HEK293 (cell line): ENCODE measurements around the gene SCAMP5.

ENCODE experiments used
- CTCF ChIP-seq: fragments of 450-650 bp; formaldehyde crosslinking; IDR thresholded peaks from 2 replicates; pipeline ENCODE4 v1.5.1; 2016; ENCODE audit warnings: missing biosample characterization, missing genetic modification characterization
- REPIN1 ChIP-seq: fragments of 450-650 bp; formaldehyde crosslinking; IDR thresholded peaks from 2 replicates; pipeline ENCODE4 v1.5.1; 2017; ENCODE audit warnings: missing biosample characterization, missing genetic modification characterization, low read depth
- YY1 ChIP-seq: fragments of 450-650 bp; formaldehyde crosslinking; IDR thresholded peaks from 2 replicates; pipeline ENCODE4 v1.5.1; 2018; ENCODE audit warnings: missing biosample characterization, missing genetic modification characterization
- ZNF133 ChIP-seq: fragments of 450-650 bp; formaldehyde crosslinking; IDR thresholded peaks from 2 replicates; pipeline ENCODE4 v1.5.1; 2016; ENCODE audit warnings: missing biosample characterization, missing genetic modification characterization
- ZNF174 ChIP-seq: fragments of 450-650 bp; formaldehyde crosslinking; IDR thresholded peaks from 2 replicates; pipeline ENCODE4 v1.5.0; 2017; ENCODE audit warnings: missing biosample characterization, mild to moderate bottlenecking, missing genetic modification characterization
- TF ChIP-seq, protein P1 (sequence below): IDR thresholded peaks from 2 replicates; pipeline ENCODE4 v1.6.1; 2011; ENCODE audit warnings: mild to moderate bottlenecking, low read depth, low read length, borderline replicate concordance
- TF ChIP-seq, protein P2 (sequence below): fragments of 450-650 bp; formaldehyde crosslinking; IDR thresholded peaks from 2 replicates; pipeline ENCODE4 v1.5.1; 2016; ENCODE audit warnings: missing biosample characterization, missing genetic modification characterization, borderline replicate concordance
- TF ChIP-seq, protein P3 (sequence below): fragments of 450-650 bp; formaldehyde crosslinking; IDR thresholded peaks from 2 replicates; pipeline ENCODE4 v1.5.1; 2016; ENCODE audit warnings: missing biosample characterization, missing genetic modification characterization
- TF ChIP-seq, protein P4 (sequence below): fragments of 450-650 bp; formaldehyde crosslinking; conservative IDR thresholded peaks from 2 replicates; pipeline ENCODE4 v1.5.1; 2016; ENCODE audit warnings: low read depth, missing biosample characterization, missing genetic modification characterization

DNA sequence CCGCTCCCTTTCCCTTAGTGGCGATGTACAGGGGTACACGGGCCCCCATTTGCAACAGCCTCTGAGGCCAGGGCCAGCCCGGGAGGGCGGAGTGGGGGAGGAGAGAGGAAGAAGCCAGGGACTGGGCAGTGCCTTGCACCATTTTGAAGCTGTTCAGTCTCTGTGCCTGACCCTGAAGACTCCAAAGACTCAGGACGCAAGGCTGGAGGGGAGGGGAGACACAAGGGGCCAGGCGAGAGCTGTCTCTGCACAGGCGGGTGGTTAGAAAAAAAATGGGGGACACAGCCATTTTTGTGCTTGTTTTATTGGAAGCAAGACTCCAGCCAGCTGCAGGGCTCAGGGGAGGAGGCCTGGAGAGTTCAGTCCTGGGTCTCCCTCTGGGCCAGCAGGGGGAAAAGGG lies 40.3 kb upstream of the SCAMP5 start:
- TF ChIP-seq, protein P1, sequence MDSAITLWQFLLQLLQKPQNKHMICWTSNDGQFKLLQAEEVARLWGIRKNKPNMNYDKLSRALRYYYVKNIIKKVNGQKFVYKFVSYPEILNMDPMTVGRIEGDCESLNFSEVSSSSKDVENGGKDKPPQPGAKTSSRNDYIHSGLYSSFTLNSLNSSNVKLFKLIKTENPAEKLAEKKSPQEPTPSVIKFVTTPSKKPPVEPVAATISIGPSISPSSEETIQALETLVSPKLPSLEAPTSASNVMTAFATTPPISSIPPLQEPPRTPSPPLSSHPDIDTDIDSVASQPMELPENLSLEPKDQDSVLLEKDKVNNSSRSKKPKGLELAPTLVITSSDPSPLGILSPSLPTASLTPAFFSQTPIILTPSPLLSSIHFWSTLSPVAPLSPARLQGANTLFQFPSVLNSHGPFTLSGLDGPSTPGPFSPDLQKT = no peak
- no peak for TF ChIP-seq CTCF (tag by site-specific recombination)
- TF ChIP-seq ZNF133 (tag by site-specific recombination) = no peak
- no peak for TF ChIP-seq ZNF174 (tag by site-specific recombination)
- no peak for TF ChIP-seq REPIN1
- TF ChIP-seq, protein P2, sequence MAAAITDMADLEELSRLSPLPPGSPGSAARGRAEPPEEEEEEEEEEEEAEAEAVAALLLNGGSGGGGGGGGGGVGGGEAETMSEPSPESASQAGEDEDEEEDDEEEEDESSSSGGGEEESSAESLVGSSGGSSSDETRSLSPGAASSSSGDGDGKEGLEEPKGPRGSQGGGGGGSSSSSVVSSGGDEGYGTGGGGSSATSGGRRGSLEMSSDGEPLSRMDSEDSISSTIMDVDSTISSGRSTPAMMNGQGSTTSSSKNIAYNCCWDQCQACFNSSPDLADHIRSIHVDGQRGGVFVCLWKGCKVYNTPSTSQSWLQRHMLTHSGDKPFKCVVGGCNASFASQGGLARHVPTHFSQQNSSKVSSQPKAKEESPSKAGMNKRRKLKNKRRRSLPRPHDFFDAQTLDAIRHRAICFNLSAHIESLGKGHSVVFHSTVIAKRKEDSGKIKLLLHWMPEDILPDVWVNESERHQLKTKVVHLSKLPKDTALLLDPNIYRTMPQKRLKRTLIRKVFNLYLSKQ (tag by site-specific recombination) = no peak
- TF ChIP-seq, protein P3, sequence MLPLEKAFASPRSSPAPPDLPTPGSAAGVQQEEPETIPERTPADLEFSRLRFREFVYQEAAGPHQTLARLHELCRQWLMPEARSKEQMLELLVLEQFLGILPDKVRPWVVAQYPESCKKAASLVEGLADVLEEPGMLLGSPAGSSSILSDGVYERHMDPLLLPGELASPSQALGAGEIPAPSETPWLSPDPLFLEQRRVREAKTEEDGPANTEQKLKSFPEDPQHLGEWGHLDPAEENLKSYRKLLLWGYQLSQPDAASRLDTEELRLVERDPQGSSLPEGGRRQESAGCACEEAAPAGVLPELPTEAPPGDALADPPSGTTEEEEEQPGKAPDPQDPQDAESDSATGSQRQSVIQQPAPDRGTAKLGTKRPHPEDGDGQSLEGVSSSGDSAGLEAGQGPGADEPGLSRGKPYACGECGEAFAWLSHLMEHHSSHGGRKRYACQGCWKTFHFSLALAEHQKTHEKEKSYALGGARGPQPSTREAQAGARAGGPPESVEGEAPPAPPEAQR (tag by site-specific recombination) = no peak
- no peak for TF ChIP-seq YY1 (tag by site-specific recombination)
- TF ChIP-seq, protein P4, sequence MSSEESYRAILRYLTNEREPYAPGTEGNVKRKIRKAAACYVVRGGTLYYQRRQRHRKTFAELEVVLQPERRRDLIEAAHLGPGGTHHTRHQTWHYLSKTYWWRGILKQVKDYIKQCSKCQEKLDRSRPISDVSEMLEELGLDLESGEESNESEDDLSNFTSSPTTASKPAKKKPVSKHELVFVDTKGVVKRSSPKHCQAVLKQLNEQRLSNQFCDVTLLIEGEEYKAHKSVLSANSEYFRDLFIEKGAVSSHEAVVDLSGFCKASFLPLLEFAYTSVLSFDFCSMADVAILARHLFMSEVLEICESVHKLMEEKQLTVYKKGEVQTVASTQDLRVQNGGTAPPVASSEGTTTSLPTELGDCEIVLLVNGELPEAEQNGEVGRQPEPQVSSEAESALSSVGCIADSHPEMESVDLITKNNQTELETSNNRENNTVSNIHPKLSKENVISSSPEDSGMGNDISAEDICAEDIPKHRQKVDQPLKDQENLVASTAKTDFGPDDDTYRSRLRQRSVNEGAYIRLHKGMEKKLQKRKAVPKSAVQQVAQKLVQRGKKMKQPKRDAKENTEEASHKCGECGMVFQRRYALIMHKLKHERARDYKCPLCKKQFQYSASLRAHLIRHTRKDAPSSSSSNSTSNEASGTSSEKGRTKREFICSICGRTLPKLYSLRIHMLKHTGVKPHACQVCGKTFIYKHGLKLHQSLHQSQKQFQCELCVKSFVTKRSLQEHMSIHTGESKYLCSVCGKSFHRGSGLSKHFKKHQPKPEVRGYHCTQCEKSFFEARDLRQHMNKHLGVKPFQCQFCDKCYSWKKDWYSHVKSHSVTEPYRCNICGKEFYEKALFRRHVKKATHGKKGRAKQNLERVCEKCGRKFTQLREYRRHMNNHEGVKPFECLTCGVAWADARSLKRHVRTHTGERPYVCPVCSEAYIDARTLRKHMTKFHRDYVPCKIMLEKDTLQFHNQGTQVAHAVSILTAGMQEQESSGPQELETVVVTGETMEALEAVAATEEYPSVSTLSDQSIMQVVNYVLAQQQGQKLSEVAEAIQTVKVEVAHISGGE = no peak
